ENCODE data around the gene LIG4. TPM values are rescaled to one million over a fixed set of nuclear protein-coding genes. Genes with fewer than 3 reads are reported as not detected.
A peak's percentile ranks its signal among the peaks of the same experiment; 100 is the strongest.
"Not testable (repeated sequence)": the region's sequence is repeated elsewhere in the genome, so short reads cannot be mapped to it uniquely, and the experiment has no call there.

Gene LIG4
- total RNA-seq, 1 donor from 2014 or later, result 19.8 TPM

DNA sequence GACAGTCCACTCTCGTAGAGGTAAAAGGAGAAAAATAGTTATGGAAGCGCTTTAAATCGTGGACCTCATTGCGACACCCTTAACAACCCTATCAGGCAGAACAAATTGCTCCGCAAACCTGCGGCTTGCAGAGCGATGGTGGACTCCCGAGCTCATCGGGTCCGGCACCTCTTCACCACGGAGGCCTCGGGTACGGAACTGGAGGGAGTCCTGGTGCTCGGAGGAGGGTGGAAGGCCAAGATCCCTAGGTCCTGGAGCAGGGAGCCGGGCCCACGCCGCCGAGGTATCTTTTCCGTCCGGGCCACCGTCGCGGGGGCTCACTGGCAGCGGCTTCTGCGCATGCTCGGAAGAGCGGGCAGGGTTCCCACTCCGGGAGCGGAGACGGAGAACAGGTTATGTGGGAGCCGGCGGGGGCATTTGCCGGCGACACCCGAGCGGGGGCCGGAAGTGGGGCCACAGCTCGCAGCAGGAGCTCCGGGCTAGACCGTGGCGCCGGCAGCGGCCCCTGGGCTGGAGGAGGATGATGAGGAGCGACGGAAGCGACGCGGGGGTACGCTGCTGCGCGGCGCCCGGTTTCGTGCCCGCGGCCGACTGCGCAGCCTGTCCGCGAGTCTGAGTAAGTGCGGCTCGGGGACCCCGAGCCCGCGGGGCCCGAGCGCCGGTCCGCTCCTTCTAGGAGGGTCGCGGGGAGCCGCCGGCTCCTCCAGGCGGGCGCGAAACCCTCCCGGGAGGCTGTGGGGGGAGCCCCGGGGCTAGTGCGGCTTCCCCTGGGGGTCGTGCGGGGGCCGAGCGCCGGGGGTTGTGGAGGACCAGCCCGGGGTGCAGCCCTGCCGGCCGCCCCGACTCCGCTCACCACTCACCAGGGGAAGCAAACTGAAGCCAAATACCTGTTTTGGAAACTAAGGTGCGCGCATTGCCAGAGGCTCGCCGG is 3.0 kb upstream of the LIG4 start, which contains the start of gene ABHD13:
ABHD13 (plus strand) TSS at position 349 of the 931 bp plus-strand sequence. CDS start 10,827 bp downstream, outside the sequence.
- DNase-seq, result peak; percentile 95
- Mint-ChIP-seq H3K4me1 (ENCODE audit: low read depth, unreplicated experiment) (peaks cover 30% of the 10 kb centered on the region), H3K4me3 (ENCODE audit: unreplicated experiment) (peak within 1 kb of the TSS; percentile 90), H3K27ac (ENCODE audit: unreplicated experiment) (peak within 1 kb of the TSS; percentile 94), H3K27me3 (ENCODE audit: unreplicated experiment) (peaks cover 5% of the 10 kb centered on the region), H3K36me3 (ENCODE audit: unreplicated experiment) (no peaks in the 10 kb centered on the region), H3K9me3 (ENCODE audit: unreplicated experiment) (peaks cover 12% of the 10 kb centered on the region)
- TF ChIP-seq, protein P1, sequence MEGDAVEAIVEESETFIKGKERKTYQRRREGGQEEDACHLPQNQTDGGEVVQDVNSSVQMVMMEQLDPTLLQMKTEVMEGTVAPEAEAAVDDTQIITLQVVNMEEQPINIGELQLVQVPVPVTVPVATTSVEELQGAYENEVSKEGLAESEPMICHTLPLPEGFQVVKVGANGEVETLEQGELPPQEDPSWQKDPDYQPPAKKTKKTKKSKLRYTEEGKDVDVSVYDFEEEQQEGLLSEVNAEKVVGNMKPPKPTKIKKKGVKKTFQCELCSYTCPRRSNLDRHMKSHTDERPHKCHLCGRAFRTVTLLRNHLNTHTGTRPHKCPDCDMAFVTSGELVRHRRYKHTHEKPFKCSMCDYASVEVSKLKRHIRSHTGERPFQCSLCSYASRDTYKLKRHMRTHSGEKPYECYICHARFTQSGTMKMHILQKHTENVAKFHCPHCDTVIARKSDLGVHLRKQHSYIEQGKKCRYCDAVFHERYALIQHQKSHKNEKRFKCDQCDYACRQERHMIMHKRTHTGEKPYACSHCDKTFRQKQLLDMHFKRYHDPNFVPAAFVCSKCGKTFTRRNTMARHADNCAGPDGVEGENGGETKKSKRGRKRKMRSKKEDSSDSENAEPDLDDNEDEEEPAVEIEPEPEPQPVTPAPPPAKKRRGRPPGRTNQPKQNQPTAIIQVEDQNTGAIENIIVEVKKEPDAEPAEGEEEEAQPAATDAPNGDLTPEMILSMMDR (IDR thresholded peaks at IDR 0.05; ENCODE audit: partially characterized antibody, unreplicated experiment), result no peak

DNA sequence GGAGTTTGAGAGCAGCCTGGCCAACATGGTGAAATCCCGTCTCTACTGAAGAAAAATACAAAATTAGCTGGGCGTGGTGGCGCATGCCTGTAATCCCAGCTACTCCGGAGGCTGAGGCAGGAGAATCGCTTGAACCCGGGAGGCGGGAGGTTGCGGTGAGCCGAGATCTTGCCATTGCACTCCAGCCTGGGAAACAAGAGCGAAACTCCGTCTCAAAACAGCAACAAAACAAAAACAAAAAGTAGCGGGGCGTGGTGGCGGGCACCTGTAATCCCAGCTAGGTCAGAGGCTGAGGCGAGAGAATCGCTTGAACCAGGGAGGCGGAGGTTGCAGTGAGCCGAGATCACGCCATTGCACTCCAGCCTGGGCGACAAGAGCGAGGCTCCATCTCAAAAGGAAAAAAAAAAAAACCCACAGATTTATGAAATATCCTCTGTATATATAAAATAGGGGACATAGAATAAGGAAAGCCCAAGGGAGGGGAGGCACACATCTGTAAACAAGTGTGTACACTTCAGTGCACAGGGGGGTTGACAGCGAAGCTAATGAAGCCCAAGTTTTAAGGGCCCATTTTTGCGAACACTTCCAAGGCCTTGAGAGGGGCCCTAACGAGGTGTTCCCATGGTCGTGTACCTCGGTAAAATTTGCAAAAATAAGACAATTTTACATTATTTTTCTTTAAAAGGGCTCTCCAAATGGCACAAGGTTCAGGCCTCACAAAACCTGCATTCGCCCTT is 2.1 kb upstream of the LIG4 start:
- peaks cover 30% of the 10 kb centered on the region for H3K4me1 Mint-ChIP-seq (ENCODE audit: low read depth, unreplicated experiment)
- peak overlapping the region; percentile 86 for H3K4me3 Mint-ChIP-seq (ENCODE audit: unreplicated experiment)
- DNase-seq; H3K27me3 Mint-ChIP-seq (ENCODE audit: unreplicated experiment); H3K36me3 Mint-ChIP-seq (ENCODE audit: unreplicated experiment): not testable (repeated sequence)
- peaks cover 12% of the 10 kb centered on the region for H3K9me3 Mint-ChIP-seq (ENCODE audit: unreplicated experiment)
- peak overlapping the region; percentile 94 for H3K27ac Mint-ChIP-seq (ENCODE audit: unreplicated experiment)

DNA sequence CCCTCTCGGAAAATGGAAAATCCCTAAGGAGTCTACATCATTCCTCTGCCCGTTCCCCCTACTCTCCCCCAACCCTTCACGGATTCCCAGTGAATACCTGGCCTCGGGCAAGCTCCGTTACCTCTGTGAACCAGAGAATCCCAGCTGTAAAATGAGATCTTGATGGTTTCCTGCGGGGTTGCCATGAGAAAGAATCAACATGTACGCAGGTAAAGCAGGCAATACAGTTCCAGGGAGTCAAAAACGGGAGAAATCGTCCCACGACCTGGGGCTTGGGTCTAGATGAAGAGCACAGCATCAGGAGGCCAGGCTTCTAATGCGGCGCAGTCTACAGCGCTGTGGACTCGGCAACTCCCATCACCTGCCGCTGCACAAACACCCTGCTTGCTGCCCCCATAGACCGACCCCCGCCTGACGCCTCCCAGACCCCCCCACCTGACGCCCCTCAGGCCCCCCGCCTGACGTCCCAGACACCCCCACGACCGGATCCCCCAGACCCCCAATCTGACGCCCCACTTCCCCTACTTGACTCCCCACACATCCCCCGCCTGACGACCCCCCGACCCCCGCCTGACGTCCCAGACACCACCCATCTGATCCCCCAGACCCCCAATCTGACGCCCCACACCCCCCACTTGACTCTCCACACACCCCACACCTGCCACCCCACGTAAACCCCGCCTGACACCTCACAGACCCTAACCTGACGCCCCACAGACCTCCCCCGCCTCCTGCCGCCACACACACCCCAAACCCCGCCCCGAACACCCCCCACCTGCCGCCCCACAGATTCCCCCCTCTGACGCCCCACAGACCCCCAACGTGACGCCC is 680 bp downstream of the LIG4 start:
- peaks cover 5% of the 10 kb centered on the region for H3K27me3 Mint-ChIP-seq (ENCODE audit: unreplicated experiment)
- TF ChIP-seq, protein P1 (IDR thresholded peaks at IDR 0.05; ENCODE audit: partially characterized antibody, unreplicated experiment), result no peak
- peak; percentile 39 for DNase-seq
- peak overlapping the region; percentile 94 for H3K4me3 Mint-ChIP-seq (ENCODE audit: unreplicated experiment)
- H3K9me3 Mint-ChIP-seq (ENCODE audit: unreplicated experiment), result peaks cover 12% of the 10 kb centered on the region
- peak overlapping the region; percentile 84 for H3K27ac Mint-ChIP-seq (ENCODE audit: unreplicated experiment)
- peaks cover 17% of the 10 kb centered on the region for H3K4me1 Mint-ChIP-seq (ENCODE audit: low read depth, unreplicated experiment)
- H3K36me3 Mint-ChIP-seq (ENCODE audit: unreplicated experiment), result peaks cover 4% of the 10 kb centered on the region

DNA sequence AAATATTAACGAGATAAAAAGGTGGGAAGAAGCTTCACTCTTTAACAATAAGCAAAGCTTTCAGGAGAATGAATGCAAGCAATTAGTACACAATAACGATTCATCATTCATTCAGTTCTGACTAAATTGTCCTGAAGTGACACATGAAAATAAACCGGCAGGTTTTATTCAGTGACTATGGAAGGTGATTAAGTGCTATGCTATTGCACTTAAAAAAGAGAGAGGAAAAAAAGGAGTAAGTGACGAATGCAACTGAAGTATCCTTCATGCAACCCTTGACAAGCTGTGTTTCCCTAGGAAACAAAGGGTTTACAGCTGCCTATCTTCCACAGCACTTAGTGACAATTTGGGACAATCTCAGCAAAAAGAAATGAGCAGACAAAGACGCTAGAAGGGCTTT is 1.4 kb downstream of the LIG4 start:
- peaks cover 12% of the 10 kb centered on the region for H3K4me1 Mint-ChIP-seq (ENCODE audit: low read depth, unreplicated experiment)
- H3K27ac Mint-ChIP-seq (ENCODE audit: unreplicated experiment), result peak overlapping the region; percentile 84
- peaks cover 8% of the 10 kb centered on the region for H3K36me3 Mint-ChIP-seq (ENCODE audit: unreplicated experiment)
- H3K4me3 Mint-ChIP-seq (ENCODE audit: unreplicated experiment), result peak overlapping the region; percentile 94
- peaks cover 7% of the 10 kb centered on the region for H3K9me3 Mint-ChIP-seq (ENCODE audit: unreplicated experiment)
- DNase-seq, result no peak
- TF ChIP-seq, protein P1 (IDR thresholded peaks at IDR 0.05; ENCODE audit: partially characterized antibody, unreplicated experiment), result no peak
- H3K27me3 Mint-ChIP-seq (ENCODE audit: unreplicated experiment), result peaks cover under 1% of the 10 kb centered on the region

DNA sequence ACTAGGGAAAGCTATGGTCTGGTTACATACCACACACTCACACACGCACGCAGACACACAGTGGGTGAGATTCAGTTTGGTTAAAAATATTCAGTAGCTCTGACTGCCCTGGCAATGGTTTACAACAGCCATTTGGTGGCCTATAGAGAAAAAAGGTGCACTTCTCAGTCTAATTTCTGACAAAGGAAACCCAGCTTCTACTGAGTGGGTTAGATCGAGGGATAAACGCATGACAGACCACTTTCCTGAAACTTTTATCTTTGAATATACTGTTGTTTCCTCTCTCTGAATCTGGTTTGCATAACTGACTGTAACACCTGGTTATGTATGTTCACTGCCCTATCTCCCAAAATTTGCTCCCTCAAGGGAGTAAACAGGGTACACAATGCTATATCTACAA is 2.5 kb downstream of the LIG4 start:
- Mint-ChIP-seq H3K4me1 (ENCODE audit: low read depth, unreplicated experiment) (peaks cover 12% of the 10 kb centered on the region), H3K27me3 (ENCODE audit: unreplicated experiment) (no peaks in the 10 kb centered on the region), H3K4me3 (ENCODE audit: unreplicated experiment) (no peak overlapping the region), H3K27ac (ENCODE audit: unreplicated experiment) (no peak overlapping the region), H3K36me3 (ENCODE audit: unreplicated experiment) (peaks cover 8% of the 10 kb centered on the region), H3K9me3 (ENCODE audit: unreplicated experiment) (peaks cover 4% of the 10 kb centered on the region)
- DNase-seq, result no peak
- TF ChIP-seq, protein P1 (IDR thresholded peaks at IDR 0.05; ENCODE audit: partially characterized antibody, unreplicated experiment), result no peak

Measured in glutamatergic neuron (in vitro differentiated cells).